ENCODE data around the gene LENG8. TPM values are rescaled to one million over a fixed set of nuclear protein-coding genes. Genes with fewer than 3 reads are reported as not detected.
"Not testable (repeated sequence)": the region's sequence is repeated elsewhere in the genome, so short reads cannot be mapped to it uniquely, and the experiment has no call there.

LENG8 gene
- polyA plus RNA-seq, 3 donors, result 67.0 to 96.9 (median 68.5) TPM

DNA sequence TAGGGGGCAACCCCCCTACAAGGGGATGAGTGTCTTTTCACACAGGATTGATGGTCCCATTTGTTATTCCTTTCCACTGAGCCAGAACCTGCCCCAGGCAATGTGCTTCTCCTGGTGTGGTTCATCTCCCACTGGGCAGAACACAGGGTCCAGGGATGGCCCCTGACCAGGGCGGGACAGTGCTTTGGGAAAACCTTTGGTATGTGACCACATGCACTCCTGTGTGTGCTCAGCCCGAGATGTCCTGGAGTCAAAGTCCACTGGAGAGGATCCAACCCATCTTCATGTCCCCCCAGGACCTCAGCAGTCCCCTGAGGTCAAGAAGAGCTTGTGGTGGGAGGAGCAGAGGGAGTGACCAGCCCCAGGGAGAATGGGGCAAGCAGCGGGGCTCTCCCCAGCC lies 59.5 kb downstream of the LENG8 start:
- DNase-seq (ENCODE audit: low read depth in 3 of 3, low spot score in 2 of 3), result not testable (repeated sequence)

GRCh38 chr19:54509200-54509940 lies 60.4 kb downstream of the LENG8 start:
- not testable (repeated sequence) for DNase-seq (ENCODE audit: low read depth in 3 of 3, low spot score in 2 of 3)

Other genes starting within 250 kb of the LENG8 start
- 1,000 to 10,000 TPM; 1,272 to 1,378 (median 1,292) TPM for gene RPS9, start 248.3 kb upstream of the LENG8 start, polyA plus RNA-seq (ENCODE audit: insufficient read length in 3 of 3)
- 1 to 10 TPM in 1 of 3 donors, under 1 TPM in 2; 0.74 to 1.1 (median 1.00) TPM for gene LILRB3, start 226.2 kb upstream of the LENG8 start, polyA plus RNA-seq (ENCODE audit: insufficient read length in 3 of 3)
- gene LILRA6, start 206.4 kb upstream of the LENG8 start, polyA plus RNA-seq (ENCODE audit: insufficient read length in 3 of 3), result under 1 TPM; 0.37 to 0.42 (median 0.39) TPM
- gene LILRB5, start 191.9 kb upstream of the LENG8 start, polyA plus RNA-seq (ENCODE audit: insufficient read length in 3 of 3), result 1 to 10 TPM; 1.3 to 1.5 (median 1.4) TPM
- gene LILRB2, start 168.1 kb upstream of the LENG8 start, polyA plus RNA-seq (ENCODE audit: insufficient read length in 3 of 3), result 1 to 10 TPM in 2 of 3 donors, under 1 TPM in 1; 0.85 to 1.2 (median 1.1) TPM
- gene LILRA5, start 136.0 kb upstream of the LENG8 start, polyA plus RNA-seq (ENCODE audit: insufficient read length in 3 of 3), result under 1 TPM; 0.23 to 0.62 (median 0.31) TPM
- under 1 TPM in 2 of 3 donors, not detected in 1; 0.14 to 0.29 TPM for gene LILRA4, start 110.0 kb upstream of the LENG8 start, polyA plus RNA-seq (ENCODE audit: insufficient read length in 3 of 3)
- gene LAIR1, start 84.3 kb upstream of the LENG8 start, polyA plus RNA-seq (ENCODE audit: insufficient read length in 3 of 3), result 1 to 10 TPM; 3.1 to 5.1 (median 3.7) TPM
- 1 to 10 TPM; 6.2 to 7.0 (median 6.9) TPM for gene TTYH1, start 33.7 kb upstream of the LENG8 start, polyA plus RNA-seq (ENCODE audit: insufficient read length in 3 of 3)
- gene LENG9, start 14.6 kb downstream of the LENG8 start, polyA plus RNA-seq (ENCODE audit: insufficient read length in 3 of 3), result 1 to 10 TPM; 1.2 to 2.2 (median 1.5) TPM
- gene CDC42EP5, start 24.1 kb downstream of the LENG8 start, polyA plus RNA-seq (ENCODE audit: insufficient read length in 3 of 3), result 10 to 100 TPM; 20.2 to 22.0 (median 21.7) TPM
- gene LAIR2, start 53.6 kb downstream of the LENG8 start, polyA plus RNA-seq (ENCODE audit: insufficient read length in 3 of 3), result under 1 TPM in 1 of 3 donors, not detected in 2; 0.27 TPM
- gene LILRA2, start 124.6 kb downstream of the LENG8 start, polyA plus RNA-seq (ENCODE audit: insufficient read length in 3 of 3), result under 1 TPM; 0.55 to 0.92 (median 0.58) TPM
- under 1 TPM; 0.43 to 0.61 (median 0.51) TPM for gene LILRA1, start 144.4 kb downstream of the LENG8 start, polyA plus RNA-seq (ENCODE audit: insufficient read length in 3 of 3)
- 1 to 10 TPM; 1.2 to 1.6 (median 1.5) TPM for gene LILRB1, start 181.3 kb downstream of the LENG8 start, polyA plus RNA-seq (ENCODE audit: insufficient read length in 3 of 3)
- 1 to 10 TPM in 2 of 3 donors, under 1 TPM in 1; 0.67 to 1.2 (median 1.1) TPM for gene LILRB4, start 213.8 kb downstream of the LENG8 start, polyA plus RNA-seq (ENCODE audit: insufficient read length in 3 of 3)

All from right renal cortex interstitium (tissue), 3 donors.